SHP77 treated with DMSO at 0.1 percent for 48 hours (cell line): ENCODE results near the gene GSTA5.
"Not testable (repeated sequence)": the region's sequence is repeated elsewhere in the genome, so short reads cannot be mapped to it uniquely, and the experiment has no call there.

Experiments used
- DNase-seq: peaks from one replicate; lab custom pipeline; 2025; lab: John Stamatoyannopoulos, UW

The GSTA5 gene

DNA sequence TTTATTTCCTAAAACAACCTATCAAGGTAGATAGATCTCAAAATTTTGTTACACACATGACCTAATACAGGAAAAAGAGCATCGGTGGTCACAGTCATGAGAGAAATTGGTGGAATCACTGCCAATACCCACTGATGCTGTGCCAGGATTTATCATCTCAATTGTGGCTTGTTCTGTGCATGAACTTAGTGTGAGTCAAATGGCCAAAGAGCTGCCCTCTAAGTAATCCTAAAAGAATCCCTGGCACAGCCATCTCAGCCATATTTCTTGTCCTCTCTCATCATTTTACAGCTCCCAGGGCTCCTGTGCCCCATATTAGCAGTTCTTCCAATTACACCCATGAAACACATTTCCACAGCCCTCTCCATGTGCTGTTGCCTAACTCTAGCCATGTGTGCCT lies 6.1 kb downstream of the GSTA5 start:
- no peak for DNase-seq

GRCh38 chr6:52830869-52831268 lies 9.7 kb downstream of the GSTA5 start:
- not testable (repeated sequence) for DNase-seq

GRCh38 chr6:52829046-52829817 lies 11.4 kb downstream of the GSTA5 start:
- DNase-seq, result no peak

DNA sequence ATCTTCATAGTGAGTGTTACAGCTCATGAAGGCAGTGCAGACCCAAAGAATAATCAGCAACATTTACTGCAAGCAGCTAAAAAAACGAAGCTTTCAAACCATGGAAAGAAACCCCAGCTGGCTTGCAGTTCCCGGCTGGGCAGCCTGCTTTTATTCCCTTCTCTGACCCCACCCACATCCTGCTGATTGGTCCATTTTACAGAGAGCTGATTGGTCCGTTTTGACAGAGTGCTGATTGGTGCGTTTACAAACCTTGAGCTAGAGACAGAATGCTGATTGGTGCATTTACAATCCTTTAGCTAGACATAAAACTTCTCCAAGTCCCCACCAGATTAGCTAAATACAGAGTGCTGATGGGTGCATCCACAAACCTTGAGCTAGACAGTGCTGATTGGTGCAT lies 12.0 kb downstream of the GSTA5 start:
- not testable (repeated sequence) for DNase-seq

DNA sequence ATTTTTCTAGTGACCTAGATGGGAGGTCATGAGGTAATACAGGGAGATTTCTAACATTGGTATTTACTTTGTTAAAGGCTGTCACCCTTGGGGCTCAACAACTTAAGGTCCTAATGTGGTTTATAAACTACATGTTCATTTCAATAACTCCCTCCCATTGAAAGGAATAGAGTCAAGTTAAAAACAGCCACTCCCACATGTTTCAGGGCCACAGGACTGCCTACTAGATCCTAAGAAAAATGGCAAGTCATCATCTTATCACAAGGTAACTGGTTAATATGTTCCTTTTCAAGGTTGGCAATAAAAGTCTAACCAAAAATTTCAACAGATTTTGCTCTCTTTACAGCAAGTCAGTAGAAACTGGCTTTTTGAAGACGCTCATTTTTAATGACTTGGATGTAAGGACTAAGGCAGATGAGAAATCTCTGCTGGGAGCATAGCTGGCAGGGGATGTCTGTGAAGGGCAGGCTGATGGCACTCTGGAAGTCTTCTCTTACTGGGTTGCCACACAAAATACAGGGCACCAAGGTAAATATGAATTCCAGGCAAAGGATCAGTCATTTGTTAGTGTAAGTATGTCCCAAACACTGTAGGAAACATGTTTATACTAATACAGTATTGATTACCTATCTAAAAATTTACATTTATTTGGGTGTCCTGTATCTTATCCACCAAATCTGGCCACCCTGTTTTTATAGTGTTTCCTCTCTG lies 13.4 kb downstream of the GSTA5 start:
- DNase-seq, result not testable (repeated sequence)

DNA sequence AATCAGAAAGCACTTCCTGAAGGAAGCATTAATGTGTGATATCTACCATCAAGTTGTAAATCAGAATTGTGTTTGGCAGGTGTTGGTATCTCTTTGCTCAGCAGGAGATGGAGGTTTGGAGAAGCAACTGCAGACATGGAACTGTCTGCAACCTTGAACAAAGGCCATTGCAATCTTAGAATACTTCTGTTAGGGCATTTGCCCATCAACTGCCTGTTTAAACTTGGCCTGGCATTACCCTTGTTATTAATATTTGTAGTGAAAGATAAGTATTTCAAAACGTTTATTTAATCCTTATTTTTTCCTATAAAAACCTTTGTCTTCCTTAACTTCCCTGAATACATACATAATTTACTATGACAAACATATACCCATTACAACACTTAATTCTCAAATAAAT lies 14.1 kb downstream of the GSTA5 start:
- DNase-seq, result no peak

GRCh38 chr6:52825900-52826459 lies 14.6 kb downstream of the GSTA5 start:
- DNase-seq, result not testable (repeated sequence)

DNA sequence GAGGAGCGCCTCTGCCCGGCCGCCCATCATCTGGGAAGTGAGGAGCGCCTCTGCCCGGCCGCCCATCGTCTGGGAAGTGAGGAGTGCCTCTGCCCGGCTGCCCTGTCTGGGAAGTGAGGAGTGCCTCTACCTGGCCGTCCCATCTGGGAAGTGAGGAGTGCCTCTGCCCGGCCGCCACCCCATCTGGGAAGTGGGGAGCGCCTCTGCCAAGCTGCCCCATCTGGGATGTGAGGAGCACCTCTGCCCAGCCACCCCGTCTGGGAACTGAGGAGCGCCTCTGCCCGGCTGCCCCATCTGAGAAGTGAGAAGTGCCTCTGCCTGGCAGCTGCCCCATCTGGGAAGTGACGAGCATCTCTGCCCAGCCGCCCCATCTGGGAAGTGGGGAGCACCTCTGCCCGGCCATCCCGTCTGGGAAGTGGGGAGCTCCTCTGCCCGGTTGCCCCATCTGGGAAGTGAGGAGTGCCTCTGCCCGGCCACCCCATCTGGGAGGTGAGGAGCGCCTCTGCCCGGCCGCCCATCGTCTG lies 15.3 kb downstream of the GSTA5 start:
- not testable (repeated sequence) for DNase-seq

DNA sequence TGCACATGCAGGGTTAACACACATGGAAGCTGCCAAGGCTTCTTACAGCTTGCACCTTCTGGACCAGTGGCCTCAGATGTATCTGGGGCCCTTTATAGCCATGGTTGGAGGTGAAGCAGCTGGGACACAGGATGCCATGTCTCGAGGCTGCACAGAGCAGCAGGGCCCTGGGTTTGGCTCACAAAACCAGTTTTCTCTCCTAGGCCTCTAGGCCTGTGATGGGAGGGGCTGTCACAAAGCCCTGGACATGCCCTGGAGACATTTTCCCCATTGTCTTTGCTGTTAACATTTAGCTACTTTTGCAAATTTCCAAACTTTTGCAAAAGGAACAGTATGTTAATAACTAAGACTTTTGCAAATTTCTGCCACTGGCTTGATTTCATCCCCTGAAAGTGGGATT lies 18.8 kb downstream of the GSTA5 start:
- DNase-seq, result no peak

GRCh38 chr6:52820198-52820597 lies 20.4 kb downstream of the GSTA5 start:
- DNase-seq, result no peak

DNA sequence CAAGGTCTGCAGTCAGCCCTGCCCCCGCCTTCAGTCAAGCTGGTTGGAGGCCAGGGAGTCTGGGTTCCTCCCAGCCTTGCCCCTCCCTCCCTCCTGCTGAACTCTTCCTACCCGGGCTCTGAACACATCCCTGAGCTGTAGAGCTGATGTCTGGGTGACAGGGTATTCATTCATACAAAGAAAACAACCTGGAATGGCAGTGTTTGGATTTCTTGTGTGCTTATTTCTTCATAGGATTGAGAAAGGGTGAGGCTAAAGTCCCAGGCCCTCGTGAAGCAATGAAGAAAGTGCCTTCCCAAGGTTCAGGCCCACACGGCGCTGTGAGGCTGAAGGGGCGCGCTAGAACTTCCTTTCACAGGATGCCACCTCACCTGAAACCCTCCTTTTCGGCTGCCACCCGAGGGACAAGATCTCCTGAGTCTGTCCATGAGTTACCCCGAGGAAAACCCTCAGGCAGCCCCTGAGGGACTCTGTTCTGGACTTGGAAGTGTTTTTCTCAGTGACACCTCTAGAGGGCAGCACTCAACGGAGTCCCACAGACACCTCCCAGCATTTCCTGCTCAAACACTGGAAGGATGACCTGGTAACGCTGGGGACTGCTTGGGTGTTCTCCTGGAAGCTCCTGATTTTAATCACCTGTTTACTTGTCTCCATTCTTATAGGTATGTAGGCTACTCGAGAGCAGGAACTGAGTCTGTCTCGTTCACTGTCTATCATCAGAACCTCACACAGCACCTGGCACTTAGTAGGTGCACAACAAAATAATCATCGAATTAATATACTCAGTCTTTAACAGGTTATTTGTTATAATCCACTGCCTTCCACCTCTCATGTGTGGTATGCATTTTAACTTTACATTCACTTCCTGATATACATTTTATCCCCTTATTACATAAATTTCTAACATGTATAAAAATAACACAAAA lies 25.2 kb downstream of the GSTA5 start:
- peak; percentile 24 for DNase-seq

GRCh38 chr6:52814545-52814944 lies 26.1 kb downstream of the GSTA5 start:
- DNase-seq, result not testable (repeated sequence)

- not testable (repeated sequence) for DNase-seq
These were observed 30.8 kb downstream of the GSTA5 start for GRCh38 chr6:52809777-52810176.

GRCh38 chr6:52808660-52809059 lies 32.0 kb downstream of the GSTA5 start:
- DNase-seq, result no peak

GRCh38 chr6:52803668-52804255 lies 36.9 kb downstream of the GSTA5 start, which contains the start of gene GSTA1:
GSTA1 (minus strand) TSS chr6:52803816; CDS start chr6:52799267, 4,549 bp downstream.
- not testable (repeated sequence) for DNase-seq

DNA sequence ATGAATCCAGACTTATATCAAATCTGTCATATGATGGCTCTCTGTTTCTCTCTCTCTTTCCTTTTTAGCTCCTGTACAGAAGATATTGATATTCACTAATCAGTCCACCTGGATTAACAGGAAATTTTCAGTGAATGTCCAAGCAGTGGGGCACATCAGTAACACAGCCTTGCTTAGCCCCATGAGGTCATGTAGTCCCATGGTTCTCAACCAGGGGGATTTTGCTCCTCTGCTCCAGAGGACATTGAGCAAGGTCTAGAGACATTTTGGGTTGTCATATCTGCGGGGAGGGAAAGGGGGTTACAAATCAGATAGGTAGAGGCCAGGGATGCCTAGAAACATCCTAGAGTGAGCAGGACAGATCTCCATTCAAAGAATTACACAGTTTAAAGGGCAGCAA lies 37.8 kb downstream of the GSTA5 start:
- no peak for DNase-seq

- no peak for DNase-seq
These were observed 39.3 kb downstream of the GSTA5 start for GRCh38 chr6:52801188-52801841.

DNA sequence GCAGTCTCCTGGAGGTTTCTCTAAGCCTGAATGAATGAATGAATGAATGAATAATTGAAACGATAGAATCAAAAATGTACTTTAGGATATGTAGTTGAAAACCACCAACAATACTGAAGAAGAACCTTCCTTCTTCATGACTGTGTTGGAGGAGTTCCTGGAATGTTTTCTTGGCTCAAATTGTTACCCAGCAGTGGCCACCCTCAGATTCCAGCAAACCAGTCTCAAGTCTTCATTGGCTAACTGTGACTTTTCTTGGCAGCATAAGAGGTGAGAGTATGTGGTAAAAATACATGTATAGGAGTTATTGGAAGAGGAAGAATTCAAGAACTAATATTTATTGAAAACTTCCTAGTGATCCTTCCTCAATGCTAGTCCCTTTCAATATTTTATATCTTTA lies 41.3 kb downstream of the GSTA5 start:
- DNase-seq, result not testable (repeated sequence)

DNA sequence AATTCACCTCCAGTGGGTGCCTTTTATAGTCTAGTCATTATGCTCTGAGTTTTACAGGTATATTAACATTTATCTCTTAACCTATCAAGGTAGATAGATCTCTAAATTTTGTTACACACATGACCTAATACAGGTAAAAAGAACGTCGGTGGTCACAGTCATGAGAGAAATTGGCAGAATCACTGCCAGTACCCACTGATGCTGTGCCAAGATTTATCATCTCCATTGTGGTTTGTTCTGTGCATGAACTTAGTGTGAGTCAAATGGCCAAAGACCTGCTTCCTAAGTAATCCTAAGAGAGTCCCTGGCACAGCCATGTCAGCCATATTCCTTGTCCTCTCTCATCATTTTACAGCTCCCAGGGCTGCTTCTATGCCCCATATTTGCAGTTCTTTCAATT lies 46.2 kb downstream of the GSTA5 start:
- not testable (repeated sequence) for DNase-seq

DNA sequence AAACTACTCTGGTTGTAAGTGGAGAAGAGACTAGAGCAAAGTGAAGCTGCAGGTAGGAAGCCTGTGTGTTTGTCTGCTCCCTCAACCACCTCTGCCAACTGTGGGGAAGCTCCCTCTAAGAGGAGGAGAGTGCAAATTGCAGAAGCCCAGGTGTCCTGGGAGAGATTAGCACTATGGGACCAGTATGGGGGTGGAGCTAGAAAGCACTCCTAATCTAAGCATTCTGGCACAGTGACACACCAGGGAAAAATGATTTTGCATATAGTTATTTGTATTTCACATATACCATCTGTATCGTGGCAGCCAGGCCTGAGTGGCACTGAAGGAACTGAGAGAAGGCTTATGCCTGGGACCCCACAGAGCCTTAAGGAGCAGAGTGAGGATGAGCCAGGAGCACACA lies 49.8 kb downstream of the GSTA5 start:
- no peak for DNase-seq

GRCh38 chr6:52789658-52790057 lies 51.0 kb downstream of the GSTA5 start:
- DNase-seq, result not testable (repeated sequence)
